ENCODE data around the gene CPNE1.

Gene CPNE1

DNA sequence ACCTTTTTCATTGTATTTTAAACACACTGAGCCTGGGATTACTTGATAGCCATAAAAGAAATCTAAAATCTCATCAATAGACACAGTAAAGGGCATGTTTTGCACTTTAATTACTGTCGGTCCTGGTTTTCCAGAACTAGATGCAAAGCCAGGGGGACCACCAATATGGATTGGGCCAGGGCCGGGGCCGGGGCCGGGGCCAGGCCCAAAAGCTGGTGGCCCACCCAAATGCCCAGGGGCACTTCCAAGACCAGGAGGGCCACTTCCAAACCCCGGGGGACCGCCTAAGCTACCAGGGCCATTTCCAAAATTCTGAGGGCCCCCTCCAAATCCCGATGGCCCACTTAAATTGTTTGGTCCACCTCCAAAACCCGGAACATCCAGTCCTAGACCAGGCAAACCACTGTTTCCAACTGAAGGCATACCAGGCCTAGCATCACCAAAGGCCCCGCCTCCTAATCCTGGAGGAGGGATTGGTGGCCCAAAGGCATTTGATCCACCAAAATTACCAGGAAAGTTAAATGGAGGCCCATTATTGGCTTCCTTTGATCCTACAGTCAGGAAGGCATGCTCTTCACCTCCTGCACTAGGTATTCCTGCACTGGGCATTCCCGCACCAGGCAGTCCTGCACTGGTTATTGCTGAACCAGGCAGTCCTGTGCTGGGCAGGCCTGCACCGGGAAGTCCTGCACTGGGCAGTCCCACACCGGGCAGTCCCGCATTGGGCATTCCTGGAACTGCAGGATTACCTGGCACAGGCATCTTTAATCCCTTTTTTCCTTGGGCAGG lies 11.9 kb downstream of the CPNE1 start:
- DNase-seq = no peak

DNA sequence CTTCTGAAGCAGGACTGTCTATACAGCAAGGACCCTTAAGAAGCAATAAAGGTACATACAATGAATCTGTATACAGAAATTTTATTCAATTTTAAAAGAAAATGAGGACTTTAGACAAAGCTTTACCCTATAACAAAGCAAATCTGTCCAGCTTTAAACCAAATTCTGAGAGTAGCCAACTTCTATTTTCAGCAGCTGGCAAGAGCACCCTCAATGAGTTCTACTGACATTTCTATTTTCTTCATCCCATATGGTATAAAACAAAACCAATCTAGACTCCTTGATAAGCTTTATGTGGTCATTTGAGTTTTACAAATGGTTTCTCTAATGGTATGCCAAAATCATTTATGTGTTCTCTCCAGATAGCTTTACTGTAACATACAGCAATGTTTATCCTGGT lies 12.7 kb downstream of the CPNE1 start:
- no peak for DNase-seq

DNA sequence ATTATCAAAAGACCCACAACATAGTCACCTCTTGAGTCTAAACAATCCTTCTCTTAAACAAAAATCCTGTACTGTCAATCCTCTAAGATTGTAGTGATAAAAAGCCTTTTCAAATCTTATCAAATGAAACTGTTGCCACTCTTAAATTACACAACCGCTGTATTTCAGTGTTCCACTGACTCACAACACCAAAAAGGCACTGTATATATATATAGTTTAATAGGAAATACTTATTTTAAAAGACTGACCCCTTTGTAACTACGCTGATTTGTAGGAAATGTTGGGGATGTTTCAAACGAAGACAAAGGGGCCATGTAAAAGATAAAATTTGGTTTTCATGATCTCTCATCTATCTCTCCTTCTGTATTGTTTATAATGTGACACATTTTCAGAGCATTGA lies 14.1 kb downstream of the CPNE1 start:
- DNase-seq = no peak

- DNase-seq = no peak
These were observed 15.9 kb downstream of the CPNE1 start for GRCh38 chr20:35648836-35649235.

DNA sequence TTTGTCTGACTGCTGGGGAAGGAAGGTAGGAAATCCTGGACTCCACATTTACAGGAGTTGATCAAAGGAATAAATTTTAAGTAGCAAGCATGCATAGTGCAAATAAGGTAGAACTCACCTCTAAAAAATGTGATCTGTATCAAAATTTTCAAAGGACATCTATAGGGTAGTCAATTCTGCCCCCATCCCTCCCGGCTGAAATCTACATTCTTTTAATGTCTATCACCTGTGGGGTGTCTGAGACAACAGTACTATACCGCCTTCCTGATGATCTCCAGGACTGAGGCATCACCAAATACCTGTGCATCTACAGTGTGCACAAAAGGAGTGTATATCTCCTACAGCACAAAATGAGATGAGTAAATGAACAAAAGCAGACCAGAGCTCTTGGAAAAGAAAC lies 19.9 kb downstream of the CPNE1 start:
- no peak for DNase-seq

DNA sequence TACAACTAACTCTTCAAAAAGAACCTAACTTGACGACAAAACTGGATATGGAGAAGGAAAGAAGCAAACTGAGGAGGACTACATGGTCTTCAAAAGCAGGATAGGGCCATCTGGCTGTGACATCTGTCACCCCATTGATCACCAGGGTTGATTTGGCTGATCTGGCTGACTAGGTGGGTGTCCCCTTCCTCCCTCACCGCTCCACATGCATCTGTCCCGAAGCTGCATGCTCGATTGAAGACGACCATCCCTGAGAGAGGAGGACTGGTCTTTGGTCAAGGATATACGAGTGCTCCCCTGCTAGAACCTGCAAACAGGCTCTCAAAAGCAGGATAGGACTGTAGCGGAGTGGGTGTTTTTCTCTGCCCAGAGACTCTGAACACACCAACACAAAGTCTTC lies 21.7 kb downstream of the CPNE1 start:
- DNase-seq = no peak

DNA sequence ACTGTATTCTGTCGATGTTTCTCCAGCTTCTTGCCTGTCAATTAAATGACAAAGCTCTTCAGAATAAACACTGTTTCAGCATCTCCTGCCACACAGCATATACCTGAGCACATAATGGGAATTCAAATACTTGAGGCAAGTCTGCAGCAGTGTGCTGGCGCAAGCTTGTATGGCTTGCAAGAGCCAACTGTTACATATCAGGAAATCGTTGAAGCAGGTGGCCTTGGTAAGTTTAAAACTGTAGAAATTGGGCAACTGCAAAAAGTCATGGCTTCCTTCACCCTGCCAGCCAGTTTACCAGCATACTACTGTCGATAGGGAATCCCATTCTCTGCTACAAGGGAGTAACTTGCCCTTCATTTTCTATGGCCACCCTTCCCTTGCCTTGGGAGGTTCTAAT lies 23.0 kb downstream of the CPNE1 start:
- no peak for DNase-seq

DNA sequence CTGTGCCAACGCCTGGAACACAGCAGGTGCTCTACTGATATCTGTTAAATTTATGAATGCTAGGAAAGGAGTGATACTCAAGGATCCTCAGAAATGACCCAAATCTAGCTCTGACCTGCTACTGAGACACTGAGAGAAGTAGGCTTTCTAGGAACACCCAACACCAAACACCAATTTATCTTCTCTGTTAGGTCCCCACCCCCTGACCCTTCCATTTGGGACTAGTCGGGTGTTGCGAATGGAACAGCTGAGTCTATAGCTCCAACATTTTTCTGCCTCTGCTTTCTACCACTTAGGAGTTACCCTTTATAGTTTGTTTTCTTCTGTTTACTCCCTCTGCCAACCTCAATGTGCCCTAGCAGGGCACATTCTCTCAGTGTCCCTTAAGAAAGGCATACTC lies 24.0 kb downstream of the CPNE1 start:
- no peak for DNase-seq

GRCh38 chr20:35638751-35639150 lies 25.9 kb downstream of the CPNE1 start:
- no peak for DNase-seq

DNA sequence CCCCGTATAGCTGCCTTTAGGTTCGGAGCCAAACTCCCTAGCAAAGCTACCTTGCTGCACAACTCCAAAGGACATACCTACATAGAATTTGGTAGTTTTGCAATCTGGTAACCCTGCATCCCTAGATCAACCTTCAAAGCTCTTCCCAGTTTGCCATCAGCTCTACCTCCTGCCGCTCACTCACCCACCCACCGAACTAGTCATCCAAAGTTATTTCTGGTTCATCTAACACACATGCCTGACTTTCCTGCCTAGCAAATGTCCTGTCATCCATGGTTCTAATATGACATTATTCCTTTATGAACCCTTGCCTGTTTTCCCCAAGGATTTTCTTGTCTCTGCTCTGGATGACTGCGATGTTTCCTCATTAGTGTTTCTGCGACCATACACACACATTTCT lies 27.4 kb downstream of the CPNE1 start:
- DNase-seq = no peak

DNA sequence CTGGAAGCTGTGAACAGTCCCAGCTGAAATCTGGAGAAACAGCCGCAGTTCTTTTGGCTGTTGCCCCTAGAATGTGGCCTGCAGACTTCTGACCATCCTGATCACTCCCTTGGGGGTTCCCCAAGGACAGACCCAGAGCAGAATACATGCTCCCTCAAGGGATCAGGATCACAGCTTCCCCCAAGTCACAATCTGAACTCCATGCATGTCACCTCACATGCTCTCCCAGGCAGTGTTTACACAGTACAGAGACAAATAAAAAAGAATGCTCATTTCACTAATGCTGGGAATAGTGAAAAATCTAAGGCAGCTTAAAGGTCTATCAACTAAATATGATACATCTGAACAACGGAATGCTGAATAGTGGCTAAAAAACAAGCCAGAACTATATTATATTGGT lies 28.6 kb downstream of the CPNE1 start:
- no peak for DNase-seq

- DNase-seq = no peak
These were observed 29.0 kb downstream of the CPNE1 start for GRCh38 chr20:35635652-35636051.

- DNase-seq = no peak
These were observed 32.1 kb downstream of the CPNE1 start for GRCh38 chr20:35632539-35633115.

DNA sequence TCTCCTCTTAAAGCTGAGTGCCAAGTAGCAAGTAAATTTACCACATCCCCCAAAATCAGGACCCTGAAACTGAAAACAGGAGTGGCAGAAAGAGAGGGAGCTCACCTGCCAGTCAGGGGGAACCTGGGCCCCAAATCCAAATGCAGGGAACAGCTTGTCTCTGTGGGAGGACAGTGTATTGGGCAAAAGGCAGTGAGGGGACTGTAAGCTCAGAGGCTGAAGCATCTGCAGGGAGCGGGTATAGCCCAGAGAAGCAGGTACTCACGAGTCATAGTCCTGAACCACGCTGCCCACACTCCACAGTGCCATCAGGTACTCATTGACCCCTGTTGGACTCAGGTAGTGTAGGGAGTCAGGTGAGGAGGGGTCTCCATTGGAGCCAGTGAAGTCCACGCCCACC lies 34.1 kb downstream of the CPNE1 start:
- no peak for DNase-seq

- no peak for DNase-seq
These were observed 35.1 kb downstream of the CPNE1 start for GRCh38 chr20:35629427-35630145.

DNA sequence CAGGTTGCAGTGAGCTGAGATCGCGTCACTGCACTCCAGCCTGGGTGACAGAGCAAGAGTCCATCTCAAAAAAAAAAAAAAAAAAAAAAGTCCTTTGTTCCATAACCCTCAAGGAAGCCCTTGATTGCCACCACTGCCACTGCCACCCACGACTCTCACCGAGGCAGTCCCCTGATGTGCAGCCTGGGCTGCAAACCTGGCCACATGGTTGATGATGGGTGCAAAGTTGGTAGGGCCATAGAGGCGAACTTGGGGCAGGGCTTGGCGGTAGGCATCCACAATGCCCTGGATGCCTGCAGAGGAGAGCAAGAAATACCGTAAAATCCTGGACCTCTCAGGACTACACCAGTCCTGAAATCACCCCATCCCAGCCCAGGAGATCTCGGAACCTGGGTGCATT lies 37.6 kb downstream of the CPNE1 start:
- no peak for DNase-seq

- DNase-seq = no peak
These were observed 38.2 kb downstream of the CPNE1 start for GRCh38 chr20:35626386-35627001.

GRCh38 chr20:35625584-35626385 lies 38.9 kb downstream of the CPNE1 start:
- DNase-seq = no peak

- DNase-seq = no peak
These were observed 43.1 kb downstream of the CPNE1 start for GRCh38 chr20:35621560-35621946.

DNA sequence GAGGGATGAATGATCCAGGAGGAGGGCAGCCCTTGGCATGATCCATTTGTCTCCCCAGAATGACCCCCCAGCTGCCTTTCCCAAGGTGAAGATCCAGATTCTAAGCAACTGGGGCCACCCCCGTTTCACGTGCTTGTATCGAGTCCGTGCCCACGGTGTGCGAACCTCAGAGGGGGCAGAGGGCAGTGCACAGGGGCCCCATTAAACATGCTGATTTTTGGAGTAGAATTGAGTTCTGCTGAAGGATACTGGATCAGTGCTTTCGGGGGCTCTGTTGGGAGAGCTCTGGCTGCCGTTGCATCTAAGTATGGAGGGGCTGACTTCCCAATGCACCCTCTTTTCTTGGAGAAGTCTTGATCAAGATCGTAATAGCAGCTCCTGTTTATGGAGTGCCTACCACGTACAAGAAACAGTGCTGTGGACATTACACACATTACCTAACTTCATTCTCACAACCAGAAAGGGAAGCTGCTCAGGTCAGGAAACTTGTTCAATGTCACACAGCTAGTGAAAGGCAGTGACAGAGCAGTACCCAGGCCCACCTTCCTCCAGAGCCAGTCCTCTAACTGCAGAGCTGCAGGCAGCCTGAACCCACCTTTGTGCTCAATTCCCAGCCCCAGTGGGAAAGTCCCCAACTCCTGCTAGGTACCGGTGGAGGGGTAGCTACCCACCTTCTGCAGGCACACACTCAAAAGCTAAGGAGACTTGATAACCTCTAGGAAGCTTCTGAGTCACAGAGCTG lies 43.7 kb downstream of the CPNE1 start:
- no peak for DNase-seq

GRCh38 chr20:35619196-35620095 lies 45.3 kb downstream of the CPNE1 start:
- no peak for DNase-seq
